GM12892 (cell line): ENCODE data around the gene PODN.

ENCODE experiments used
- DNase-seq: peaks from one replicate; pipeline ENCODE4 v3.0.0; 2011; ENCODE audit not compliant: insufficient read length
- FAIRE-seq: peaks from 2 replicates; lab custom pipeline; 2011; peaks lifted over from hg19 to GRCh38; lab: Jason Lieb, UNC
- POLR2A ChIP-seq: IDR thresholded peaks from 2 replicates; pipeline ENCODE4 v1.6.1; 2011; ENCODE audit warnings: low read depth, low read length, control low read depth
- POLR2AphosphoS5 ChIP-seq: IDR thresholded peaks from 2 replicates; pipeline ENCODE4 v1.6.1; 2011; ENCODE audit warnings: low read depth, low read length, control low read depth
- TAF1 ChIP-seq: IDR thresholded peaks from 2 replicates; pipeline ENCODE4 v1.6.1; 2011; ENCODE audit warnings: low read depth, mild to moderate bottlenecking, control low read depth, low read length, borderline replicate concordance

Gene PODN

GRCh38 chr1:53061123-53061858, 722 bp upstream of the PODN start:
- TF ChIP-seq TAF1 (no peak), POLR2A (no peak), POLR2AphosphoS5 (no peak)
- DNase-seq: no peak
- no peak for FAIRE-seq

- TF ChIP-seq POLR2A (no peak), POLR2AphosphoS5 (no peak), TAF1 (no peak)
- DNase-seq (no peak), FAIRE-seq (no peak)
Measured at GRCh38 chr1:53062708-53063591, 937 bp downstream of the PODN start.

- TF ChIP-seq TAF1 (no peak), POLR2A (no peak), POLR2AphosphoS5 (no peak)
- no peak for FAIRE-seq
Measured at GRCh38 chr1:53063744-53064515, 1.9 kb downstream of the PODN start.

GRCh38 chr1:53065391-53065790, 3.4 kb downstream of the PODN start:
- FAIRE-seq: no peak
- TF ChIP-seq TAF1 (no peak), POLR2A (no peak), POLR2AphosphoS5 (no peak)
- DNase-seq: no peak

More at GRCh38 chr1:53063744-53064515, 1.9 kb downstream of the PODN start:
- no peak for DNase-seq

- DNase-seq (no peak), FAIRE-seq (no peak)
- TF ChIP-seq POLR2AphosphoS5: no peak
- TF ChIP-seq POLR2A: no peak
- TF ChIP-seq TAF1: no peak
Measured at GRCh38 chr1:53066488-53066887, 4.5 kb downstream of the PODN start.

- TF ChIP-seq POLR2AphosphoS5: no peak
- TF ChIP-seq TAF1: no peak
- TF ChIP-seq POLR2A: no peak
- DNase-seq: no peak
- FAIRE-seq: no peak
Measured at GRCh38 chr1:53066891-53067738, 5.1 kb downstream of the PODN start.

GRCh38 chr1:53067886-53068285, 5.9 kb downstream of the PODN start:
- DNase-seq: no peak
- TF ChIP-seq POLR2A (no peak), TAF1 (no peak), POLR2AphosphoS5 (no peak)
- no peak for FAIRE-seq

GRCh38 chr1:53068314-53069099, 6.5 kb downstream of the PODN start:
- no peak for DNase-seq
- no peak for FAIRE-seq

GRCh38 chr1:53069265-53069662, 7.3 kb downstream of the PODN start:
- FAIRE-seq: no peak
- no peak for DNase-seq
- no peak for TF ChIP-seq POLR2A
- no peak for TF ChIP-seq POLR2AphosphoS5
- no peak for TF ChIP-seq TAF1

More at GRCh38 chr1:53068314-53069099, 6.5 kb downstream of the PODN start:
- no peak for TF ChIP-seq POLR2AphosphoS5
